HFFc6 (cell line): ENCODE data around the gene CHCHD2. TPM values are rescaled to one million over a fixed set of nuclear protein-coding genes. Genes with fewer than 3 reads are reported as not detected.
"Not testable (repeated sequence)": the region's sequence is repeated elsewhere in the genome, so short reads cannot be mapped to it uniquely, and the experiment has no call there.

Source experiments
- DNase-seq: peaks from one replicate; pipeline ENCODE4 v3.0.0-alpha.2; 2018
- H3K27ac Mint-ChIP-seq: 2 replicates; pipeline ENCODE4 v1.8.0; 2020; ENCODE audit warnings: mild to moderate bottlenecking, mixed read lengths
- H3K27me3 Mint-ChIP-seq: 2 replicates; pipeline ENCODE4 v1.8.0; 2021; ENCODE audit warnings: mild to moderate bottlenecking, moderate library complexity, mixed read lengths; ENCODE audit not compliant: insufficient read depth
- H3K36me3 Mint-ChIP-seq: 2 replicates; pipeline ENCODE4 v1.8.0; 2021; ENCODE audit warnings: low read depth, mixed read lengths
- H3K4me1 Mint-ChIP-seq: 2 replicates; pipeline ENCODE4 v1.8.0; 2020; ENCODE audit warnings: low read depth, mixed read lengths
- H3K4me3 Mint-ChIP-seq: 2 replicates; pipeline ENCODE4 v1.8.0; 2020; ENCODE audit warnings: mild to moderate bottlenecking, moderate library complexity, mixed read lengths
- H3K9me3 Mint-ChIP-seq: 2 replicates; pipeline ENCODE4 v1.8.0; 2020; ENCODE audit warnings: mild to moderate bottlenecking, mixed read lengths
- CTCF ChIP-seq: fragments of 200-600 bp; sonication (generic); IDR thresholded peaks from 2 replicates; pipeline ENCODE4 v1.5.0; 2021; ENCODE audit warnings: antibody characterized with exemption, mild to moderate bottlenecking
- total RNA-seq, 6 experiments: library from RNA; stranded (reverse); fragmentation: NEBNext Ultra II Directional; extraction: Animal tissue kit (Norgen Biotek cat#: 25700); gene quantifications; 2 replicates in 1 of 6; 3 replicates in 5 of 6; pipeline ENCODE4 v1.2.3, GENCODE V29; 2021

CHCHD2 gene
- total RNA-seq, 6 experiments from 2014 or later: 386 to 430 (median 398) TPM

GRCh38 chr7:56099653-56100052 lies 6.6 kb downstream of the CHCHD2 start:
- H3K36me3 Mint-ChIP-seq: peaks cover 20% of the 10 kb centered on the region
- peak; percentile 20; the same call in 1 of the 2 replicates for TF ChIP-seq CTCF
- no peak for DNase-seq
- H3K4me1 Mint-ChIP-seq: peaks cover 18% of the 10 kb centered on the region
- no peak overlapping the region for H3K4me3 Mint-ChIP-seq
- H3K27ac Mint-ChIP-seq: no peak overlapping the region
- H3K9me3 Mint-ChIP-seq: no peaks in the 10 kb centered on the region
- H3K27me3 Mint-ChIP-seq: no peaks in the 10 kb centered on the region

DNA sequence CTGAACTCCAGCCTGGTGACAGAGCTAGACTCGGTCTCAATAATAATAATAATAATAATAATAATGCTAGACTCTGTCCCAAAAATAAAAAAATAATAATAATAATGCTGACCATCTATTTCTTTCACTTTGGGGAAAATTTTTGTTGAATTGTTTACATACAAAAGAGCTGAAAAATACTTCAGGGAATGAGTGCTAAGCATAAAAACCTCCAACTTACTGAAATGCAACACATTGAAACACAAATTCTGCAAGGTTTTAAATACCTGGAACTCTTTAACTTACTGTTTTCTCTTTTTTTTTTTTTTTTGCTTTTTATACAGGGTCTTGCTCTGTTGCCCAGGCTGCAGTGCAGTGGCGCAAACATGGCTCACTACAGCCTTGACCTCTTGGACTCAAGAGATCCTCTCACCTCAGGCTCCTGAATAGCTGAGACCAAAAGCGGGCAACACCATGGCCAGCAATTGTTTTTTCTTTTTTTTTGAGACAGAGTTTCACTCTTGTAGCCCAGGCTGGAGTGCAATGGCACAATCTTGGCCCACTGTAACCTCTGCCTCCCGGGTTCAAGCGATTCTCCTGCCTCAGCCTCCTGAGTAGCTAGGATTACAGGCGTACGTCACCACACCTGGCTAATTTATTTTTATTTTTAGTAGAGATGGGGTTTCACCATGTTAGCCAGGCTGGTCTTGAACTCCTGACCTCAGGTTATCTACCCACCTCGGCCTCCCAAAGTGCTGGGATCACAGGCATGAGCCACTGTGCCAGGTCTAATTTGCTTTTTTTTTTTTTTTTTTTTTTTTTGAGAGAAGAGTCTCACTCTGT lies 7.9 kb downstream of the CHCHD2 start:
- H3K27ac Mint-ChIP-seq, DNase-seq, H3K27me3 Mint-ChIP-seq, H3K4me3 Mint-ChIP-seq, H3K9me3 Mint-ChIP-seq: not testable (repeated sequence)
- Mint-ChIP-seq H3K36me3 (peaks cover 15% of the 10 kb centered on the region), H3K4me1 (peaks cover 21% of the 10 kb centered on the region)

DNA sequence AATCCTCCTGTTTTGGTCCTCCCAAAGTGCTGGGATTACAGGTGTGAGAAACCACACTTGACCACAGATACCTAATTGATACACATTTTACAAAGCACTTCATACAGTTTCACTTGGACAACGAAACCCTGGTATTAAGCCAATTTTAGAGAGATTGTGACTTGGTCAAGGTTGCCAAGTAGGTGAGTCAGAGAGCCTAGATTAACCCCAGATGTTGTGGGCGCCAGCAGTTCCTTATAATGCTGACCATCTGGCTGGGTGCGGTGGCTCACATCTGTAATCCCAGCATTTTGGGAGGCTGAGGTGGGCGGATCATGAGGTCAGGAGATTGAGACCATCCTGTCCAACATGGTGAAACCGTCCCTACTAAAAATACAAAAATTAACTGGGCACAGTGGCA lies 8.6 kb downstream of the CHCHD2 start:
- Mint-ChIP-seq H3K36me3 (peaks cover 15% of the 10 kb centered on the region), H3K27ac (peak overlapping the region; percentile 42; the same call in 1 of the 2 replicates), H3K9me3 (no peaks in the 10 kb centered on the region), H3K4me1 (peaks cover 28% of the 10 kb centered on the region), H3K4me3 (peak overlapping the region; percentile 17), H3K27me3 (no peaks in the 10 kb centered on the region)
- no peak for TF ChIP-seq CTCF
- DNase-seq: peak; percentile 84

DNA sequence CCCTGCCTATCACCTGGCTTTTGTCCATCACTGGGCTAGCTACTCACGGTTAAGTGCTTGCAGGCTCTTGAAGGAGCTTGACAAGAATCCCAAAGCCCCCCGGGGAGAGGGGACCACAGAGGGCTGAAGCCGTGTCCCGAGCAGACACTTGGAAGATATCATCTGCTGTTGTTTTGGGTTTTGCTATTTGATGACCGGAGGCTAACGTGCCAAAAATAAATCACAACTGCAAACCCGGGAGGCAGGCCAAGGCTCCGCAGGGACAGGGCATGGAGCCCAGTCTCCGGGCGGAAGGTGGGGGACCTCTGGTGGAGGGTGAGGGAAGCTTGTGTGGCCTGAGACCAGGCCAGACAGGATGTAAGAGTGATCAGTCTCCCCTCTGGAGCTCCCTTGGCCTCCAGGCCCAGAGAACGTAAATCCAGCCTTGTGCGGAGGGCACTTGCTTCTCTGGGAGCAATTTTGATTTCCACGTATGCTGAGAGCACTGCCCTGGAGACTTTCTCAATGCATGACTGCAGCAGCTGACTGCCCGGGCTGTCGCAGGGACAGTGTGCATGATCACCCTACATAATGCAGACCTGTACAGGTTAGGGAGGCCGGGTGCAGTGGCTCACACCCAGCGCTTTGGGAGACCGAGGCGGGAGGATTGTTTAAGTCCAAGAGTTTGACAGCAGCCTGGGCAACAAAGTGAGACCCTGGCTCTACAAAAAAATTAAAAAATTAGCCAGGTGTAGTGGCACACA lies 13.3 kb downstream of the CHCHD2 start, which contains the start of gene PHKG1:
TSS of gene PHKG1 (minus strand) at position 164 of the 743 bp plus-strand sequence. CDS start 4,011 bp downstream, outside the sequence.
- H3K9me3 Mint-ChIP-seq: no peaks in the 10 kb centered on the region
- no peaks in the 10 kb centered on the region for H3K27me3 Mint-ChIP-seq
- peak; percentile 81 for TF ChIP-seq CTCF
- peak within 1 kb of the TSS; percentile 56 for H3K4me3 Mint-ChIP-seq
- peak within 1 kb of the TSS; percentile 65 for H3K27ac Mint-ChIP-seq
- peaks cover 5% of the 10 kb centered on the region for H3K36me3 Mint-ChIP-seq
- H3K4me1 Mint-ChIP-seq: peaks cover 21% of the 10 kb centered on the region
- peak; percentile 84 for DNase-seq

- H3K27ac Mint-ChIP-seq: peak overlapping the region; percentile 65; the same call in 1 of the 2 replicates
Observed at GRCh38 chr7:56092388-56092787, 13.9 kb downstream of the CHCHD2 start.

DNA sequence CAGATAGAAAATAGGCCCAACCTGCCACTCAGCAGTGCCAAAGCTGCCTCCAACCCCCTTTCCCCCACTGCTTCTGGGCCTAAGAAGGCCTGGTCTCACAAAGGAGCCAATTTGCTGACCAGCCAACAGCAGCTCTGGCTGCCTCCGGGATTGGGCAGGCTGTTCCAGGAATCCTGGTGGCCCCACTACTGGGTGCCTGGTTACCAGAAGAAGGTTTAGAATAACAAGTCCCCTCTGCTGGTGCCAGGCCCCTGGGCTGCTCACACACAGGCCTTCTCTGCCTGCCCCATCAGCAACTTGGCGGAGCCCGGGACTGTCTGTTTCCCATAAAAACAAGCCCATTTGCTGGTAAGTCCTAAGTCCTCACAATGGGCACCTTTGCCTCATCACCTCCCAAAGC lies 14.7 kb downstream of the CHCHD2 start:
- peaks cover 4% of the 10 kb centered on the region for H3K36me3 Mint-ChIP-seq
- no peaks in the 10 kb centered on the region for H3K27me3 Mint-ChIP-seq
- no peak overlapping the region for H3K4me3 Mint-ChIP-seq
- no peak for TF ChIP-seq CTCF
- peaks cover 14% of the 10 kb centered on the region for H3K4me1 Mint-ChIP-seq
- no peak for DNase-seq
- no peak overlapping the region for H3K27ac Mint-ChIP-seq
- H3K9me3 Mint-ChIP-seq: no peaks in the 10 kb centered on the region

More at GRCh38 chr7:56092388-56092787, 13.9 kb downstream of the CHCHD2 start:
- not testable (repeated sequence) for H3K36me3 Mint-ChIP-seq, DNase-seq, H3K9me3 Mint-ChIP-seq, H3K27me3 Mint-ChIP-seq
- Mint-ChIP-seq H3K4me1 (peaks cover 16% of the 10 kb centered on the region), H3K4me3 (peak overlapping the region; percentile 56; the same call in 1 of the 2 replicates)
